Nephron progenitor cell (in vitro differentiated cells): ENCODE measurements around the gene MGAT3.

Experiments used
- DNase-seq: peaks from one replicate; pipeline ENCODE4 v3.0.0; 2021
- H3K27ac Mint-ChIP-seq: 2 replicates; pipeline ENCODE4 v1.8.0; 2021; ENCODE audit warnings: mild to moderate bottlenecking, moderate library complexity, mixed read lengths
- H3K27me3 Mint-ChIP-seq: 2 replicates; pipeline ENCODE4 v1.8.0; 2021; ENCODE audit warnings: mild to moderate bottlenecking, low read depth, mixed read lengths; ENCODE audit not compliant: poor library complexity
- H3K36me3 Mint-ChIP-seq: 2 replicates; pipeline ENCODE4 v1.8.0; 2021; ENCODE audit warnings: low read depth, mixed read lengths
- H3K4me1 Mint-ChIP-seq: 2 replicates; pipeline ENCODE4 v1.8.0; 2021; ENCODE audit warnings: mixed read lengths
- H3K4me3 Mint-ChIP-seq: 2 replicates; pipeline ENCODE4 v1.8.0; 2021; ENCODE audit warnings: mild to moderate bottlenecking, moderate library complexity, mixed read lengths
- H3K9me3 Mint-ChIP-seq: 2 replicates; pipeline ENCODE4 v1.8.0; 2021; ENCODE audit warnings: mild to moderate bottlenecking, moderate library complexity, mixed read lengths
- CTCF ChIP-seq: fragments of 200-600 bp; sonication (generic); IDR thresholded peaks from 2 replicates; pipeline ENCODE4 v1.5.0; 2021; ENCODE audit warnings: antibody characterized with exemption

MGAT3 gene

GRCh38 chr22:39474351-39475111, 17.7 kb downstream of the MGAT3 start:
- Mint-ChIP-seq H3K27me3 (peaks cover 3% of the 10 kb centered on the region), H3K4me1 (peaks cover 51% of the 10 kb centered on the region), H3K27ac (no peak overlapping the region), H3K9me3 (no peaks in the 10 kb centered on the region), H3K4me3 (no peak overlapping the region), H3K36me3 (no peaks in the 10 kb centered on the region)
- TF ChIP-seq CTCF, result no peak
- no peak for DNase-seq

GRCh38 chr22:39475337-39475736, 18.5 kb downstream of the MGAT3 start:
- Mint-ChIP-seq H3K9me3 (no peaks in the 10 kb centered on the region), H3K4me3 (no peak overlapping the region), H3K27ac (no peak overlapping the region), H3K27me3 (peaks cover 5% of the 10 kb centered on the region), H3K4me1 (peaks cover 43% of the 10 kb centered on the region), H3K36me3 (no peaks in the 10 kb centered on the region)
- DNase-seq, result no peak
- TF ChIP-seq CTCF, result no peak

GRCh38 chr22:39475902-39476301, 19.1 kb downstream of the MGAT3 start:
- Mint-ChIP-seq H3K9me3 (no peaks in the 10 kb centered on the region), H3K27me3 (peaks cover 3% of the 10 kb centered on the region)

GRCh38 chr22:39476664-39477063, 19.9 kb downstream of the MGAT3 start:
- Mint-ChIP-seq H3K36me3 (no peaks in the 10 kb centered on the region), H3K4me1 (peaks cover 30% of the 10 kb centered on the region), H3K27ac (no peak overlapping the region), H3K4me3 (no peak overlapping the region), H3K27me3 (peaks cover 3% of the 10 kb centered on the region), H3K9me3 (no peaks in the 10 kb centered on the region)
- DNase-seq, result no peak
- no peak for TF ChIP-seq CTCF

More at GRCh38 chr22:39475902-39476301, 19.1 kb downstream of the MGAT3 start:
- Mint-ChIP-seq H3K36me3 (no peaks in the 10 kb centered on the region), H3K27ac (no peak overlapping the region), H3K4me1 (peaks cover 38% of the 10 kb centered on the region), H3K4me3 (no peak overlapping the region)
- TF ChIP-seq CTCF, result no peak
- DNase-seq, result no peak

GRCh38 chr22:39477542-39477941, 20.7 kb downstream of the MGAT3 start:
- no peak overlapping the region for H3K4me3 Mint-ChIP-seq
- no peaks in the 10 kb centered on the region for H3K9me3 Mint-ChIP-seq
- no peaks in the 10 kb centered on the region for H3K36me3 Mint-ChIP-seq
- H3K27me3 Mint-ChIP-seq, result peaks cover 3% of the 10 kb centered on the region
- no peak overlapping the region for H3K27ac Mint-ChIP-seq
- no peak for DNase-seq
- H3K4me1 Mint-ChIP-seq, result peaks cover 21% of the 10 kb centered on the region
- no peak for TF ChIP-seq CTCF

GRCh38 chr22:39478441-39478850, 21.6 kb downstream of the MGAT3 start:
- Mint-ChIP-seq H3K4me3 (no peak overlapping the region), H3K9me3 (no peaks in the 10 kb centered on the region), H3K27me3 (peaks cover 3% of the 10 kb centered on the region), H3K27ac (no peak overlapping the region), H3K36me3 (no peaks in the 10 kb centered on the region), H3K4me1 (peaks cover 13% of the 10 kb centered on the region)
- no peak for TF ChIP-seq CTCF
- peak; percentile 73 for DNase-seq
